CD4-positive, alpha-beta T cell treated with Interleukin-21 for 1 hour (primary cell): ENCODE data around the gene AKAP6.

Source experiments
- DNase-seq: peaks from one replicate; pipeline ENCODE4 v3.0.0-alpha.2; 2020

The AKAP6 gene

DNA sequence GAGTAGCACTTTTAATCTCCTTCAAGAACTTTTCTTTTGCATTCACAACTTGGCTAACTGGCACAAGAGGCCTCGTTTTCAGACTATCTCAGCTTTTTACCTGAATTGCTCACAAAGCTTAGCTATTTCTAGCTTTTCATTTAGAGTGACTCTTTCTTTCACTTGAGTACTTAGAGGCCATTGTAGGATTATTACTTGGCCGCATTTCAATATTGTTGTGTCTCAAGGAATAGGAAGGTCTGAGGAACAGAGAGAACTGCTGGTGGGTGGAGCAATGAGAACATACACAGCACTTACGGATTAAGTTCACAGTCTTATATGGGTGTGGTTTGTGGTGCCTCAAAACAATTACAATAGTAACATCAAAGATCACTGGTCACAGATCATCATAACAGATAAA is 384.8 kb downstream of the AKAP6 start:
- DNase-seq: no peak

DNA sequence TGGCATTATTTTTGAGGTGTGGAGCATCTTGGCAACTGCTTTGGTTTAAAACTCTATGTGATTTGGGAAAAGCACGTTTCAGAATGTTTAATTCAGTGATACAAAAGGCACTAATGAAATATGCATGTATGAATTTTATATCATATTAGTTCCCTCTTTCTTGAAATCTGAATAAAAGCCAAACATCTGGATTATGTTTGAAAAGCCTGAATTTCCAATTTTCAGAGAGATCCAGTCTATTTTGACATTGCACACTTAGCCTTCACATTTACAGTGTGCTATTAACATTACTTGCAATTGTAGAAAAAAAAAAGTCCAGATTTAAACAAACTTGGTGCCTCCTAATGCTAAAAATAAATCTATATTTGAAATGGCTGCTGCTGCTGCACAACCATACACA is 390.5 kb downstream of the AKAP6 start:
- no peak for DNase-seq

DNA sequence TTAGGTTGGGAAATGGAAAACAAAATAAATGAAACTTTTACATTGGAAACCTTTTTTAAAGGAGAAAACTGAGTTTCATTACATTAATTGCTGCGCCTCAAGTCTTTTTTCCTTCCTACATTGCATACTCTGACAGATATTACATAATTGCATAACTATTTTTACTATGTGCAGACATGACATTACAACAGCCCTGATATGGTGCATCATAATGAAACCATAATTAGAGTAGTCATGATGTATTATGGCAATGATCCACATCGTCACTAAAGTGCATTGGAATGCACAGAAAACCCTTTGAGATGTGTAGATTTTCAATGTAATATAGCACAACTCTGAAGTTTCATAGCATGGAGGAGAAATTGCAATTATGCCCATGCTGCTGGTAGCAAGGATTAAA is 391.8 kb downstream of the AKAP6 start:
- no peak for DNase-seq

DNA sequence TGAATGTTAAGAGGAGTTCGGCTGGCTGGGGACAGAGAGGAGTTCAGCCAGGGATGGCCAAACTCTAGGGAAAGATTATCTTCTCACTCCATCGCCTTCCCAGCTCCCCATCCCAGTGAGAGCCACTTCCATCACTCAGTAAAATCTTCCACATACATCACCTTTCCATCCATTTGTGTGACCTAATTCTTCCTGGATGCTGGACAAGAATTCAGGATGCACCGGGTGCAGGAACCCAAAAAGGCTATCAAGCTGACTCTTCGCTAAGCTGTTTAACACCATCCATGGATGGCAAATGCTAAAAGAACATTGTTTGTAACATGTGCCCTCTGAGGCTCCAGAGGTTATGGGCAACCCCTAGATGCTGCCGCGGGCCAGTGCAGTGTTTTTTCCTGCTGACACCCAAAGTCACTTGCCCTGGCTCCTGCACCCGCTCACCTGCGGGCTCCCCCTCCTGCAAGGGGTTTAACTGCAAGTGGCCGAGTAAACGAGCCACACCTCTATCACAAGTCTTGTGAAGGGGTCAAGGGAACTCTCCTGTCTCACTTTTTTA is 393.6 kb downstream of the AKAP6 start:
- no peak for DNase-seq

DNA sequence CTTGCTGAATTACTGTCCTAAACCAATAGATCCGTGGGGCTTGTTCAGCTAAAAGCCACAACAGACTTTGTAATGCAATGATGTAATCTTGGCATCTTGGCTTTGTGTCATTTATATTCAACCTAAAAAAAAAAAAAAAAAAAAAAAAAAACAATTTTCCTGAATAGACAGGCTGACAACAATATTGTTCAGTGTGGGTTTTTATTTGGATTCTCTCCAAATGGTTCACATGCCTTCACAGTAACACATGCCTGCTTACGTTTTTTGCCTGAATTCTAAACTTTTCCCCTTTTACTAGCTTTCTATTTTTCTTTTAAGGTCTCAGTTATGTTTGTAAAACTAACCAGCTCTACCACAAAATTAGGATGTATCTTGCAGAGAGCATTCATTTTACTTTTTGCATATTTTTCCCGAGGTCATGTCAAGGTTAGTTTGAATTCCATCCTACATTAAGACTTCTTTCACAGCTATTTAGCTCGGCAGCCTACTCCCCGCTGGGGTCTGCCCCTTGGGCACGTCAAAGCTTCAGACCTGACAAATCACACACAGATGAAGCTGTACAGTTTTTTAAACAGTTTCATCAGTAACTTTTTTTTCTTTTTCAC is 395.9 kb downstream of the AKAP6 start:
- DNase-seq: no peak

DNA sequence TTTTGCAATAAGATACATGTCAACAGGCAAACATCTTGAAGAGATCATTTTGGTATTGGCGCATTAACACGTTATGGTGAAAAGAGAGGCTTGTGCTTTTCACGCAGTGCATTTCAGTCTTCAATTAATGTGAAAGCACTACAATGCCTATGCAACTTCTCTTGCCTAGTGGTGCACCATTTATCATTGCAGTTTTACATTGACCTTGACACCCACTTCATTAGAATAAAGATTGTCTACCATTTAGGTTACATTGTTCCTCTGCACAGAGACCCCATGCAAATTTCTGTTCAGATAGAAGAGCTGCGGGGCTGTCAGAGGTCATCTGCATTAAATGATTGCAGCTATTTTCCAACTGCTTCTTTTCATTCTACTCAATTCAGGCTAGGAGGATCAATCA is 397.4 kb downstream of the AKAP6 start:
- no peak for DNase-seq

DNA sequence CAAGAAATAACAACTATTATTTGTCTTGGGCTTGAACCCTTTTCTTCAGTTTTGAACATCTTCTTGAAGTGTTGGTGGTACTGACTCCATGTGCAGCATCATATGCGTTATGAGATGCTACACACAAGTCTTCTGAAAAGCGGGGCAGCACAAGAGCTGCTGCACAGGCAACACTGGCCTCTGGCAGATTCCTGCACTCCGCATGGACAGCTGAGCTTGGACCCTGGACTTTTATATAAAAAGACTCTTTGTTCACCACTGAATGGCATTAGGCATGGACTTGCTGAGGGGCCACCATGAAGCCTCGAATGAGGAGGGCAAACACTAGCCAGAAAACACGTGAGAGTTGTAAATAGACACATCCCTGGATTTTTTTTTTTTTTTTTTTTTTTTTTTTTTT is 398.7 kb downstream of the AKAP6 start:
- DNase-seq: no peak

DNA sequence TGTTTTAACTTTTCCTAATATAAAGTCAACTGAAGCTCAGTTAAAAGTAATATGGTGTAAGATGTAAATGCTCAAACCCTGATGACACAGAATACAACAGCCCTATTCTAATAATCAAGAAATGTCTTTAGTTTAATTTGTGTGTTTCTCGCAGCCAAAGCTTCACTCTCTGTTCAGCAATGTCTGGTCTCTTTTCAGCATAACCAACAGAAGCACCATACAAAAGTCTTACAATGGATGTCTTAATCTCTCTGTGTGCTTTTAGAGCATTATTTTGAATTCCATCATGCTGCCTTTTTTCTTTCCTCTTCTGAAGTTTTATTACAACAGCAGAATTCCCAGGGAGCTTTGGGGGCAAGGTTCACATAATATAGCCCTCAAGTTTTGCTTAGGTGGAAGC is 399.4 kb downstream of the AKAP6 start:
- DNase-seq: no peak

DNA sequence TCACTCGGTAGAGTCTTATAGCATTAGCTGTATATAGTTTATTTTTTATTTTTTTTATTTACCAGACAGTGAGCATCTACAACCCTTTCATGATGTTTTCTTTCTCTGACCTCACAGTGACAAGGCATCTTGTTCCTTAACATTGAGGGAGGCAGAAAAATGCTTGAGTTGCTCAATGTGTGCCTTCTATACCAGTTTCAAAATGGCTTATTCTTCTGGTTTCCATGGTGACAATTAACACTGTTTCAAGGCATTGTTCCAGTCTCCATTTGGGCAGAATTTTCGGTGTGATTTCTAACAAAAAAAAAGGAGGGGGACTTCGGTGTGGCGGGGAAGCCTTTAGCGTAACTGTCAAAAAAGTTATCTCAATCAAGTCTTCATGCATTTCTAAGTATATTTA is 399.9 kb downstream of the AKAP6 start:
- DNase-seq: no peak

DNA sequence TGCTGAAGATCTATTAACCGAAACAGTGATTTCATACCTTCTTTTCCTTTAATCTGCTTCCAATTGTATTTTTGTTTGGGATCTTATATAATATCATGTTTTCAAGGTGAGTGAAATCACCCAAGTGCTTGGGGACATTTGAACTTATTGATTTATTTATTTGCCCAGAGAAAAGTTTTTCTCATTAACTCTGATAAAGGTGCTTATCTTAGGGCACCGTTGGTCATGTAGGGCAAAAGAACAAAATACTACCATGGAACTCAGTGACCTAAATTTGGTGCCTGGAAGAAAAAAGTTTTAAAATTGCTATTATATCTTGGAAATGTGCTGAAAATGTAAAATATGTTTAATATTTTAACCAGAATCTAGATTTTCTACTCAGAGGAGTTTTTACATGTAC is 402.2 kb downstream of the AKAP6 start:
- no peak for DNase-seq

DNA sequence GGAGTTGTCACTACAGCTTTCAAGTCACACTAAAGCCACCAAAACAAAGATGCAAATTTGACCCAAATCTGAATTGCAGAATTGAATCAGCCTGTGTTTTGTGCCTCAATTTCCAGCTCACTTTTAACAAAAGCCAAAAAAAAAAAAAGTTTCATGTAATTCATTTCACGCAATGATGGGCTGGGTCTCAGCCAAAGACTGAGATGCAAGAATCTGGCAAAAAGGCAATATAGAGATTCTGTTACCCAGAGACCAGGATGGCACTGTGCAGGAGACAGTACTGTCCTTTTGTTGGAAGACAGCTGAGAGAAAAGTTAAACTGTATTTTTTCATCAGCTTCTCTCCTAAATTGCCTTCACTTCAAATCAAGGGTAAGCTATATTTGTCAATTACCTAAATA is 403.9 kb downstream of the AKAP6 start:
- DNase-seq: no peak

DNA sequence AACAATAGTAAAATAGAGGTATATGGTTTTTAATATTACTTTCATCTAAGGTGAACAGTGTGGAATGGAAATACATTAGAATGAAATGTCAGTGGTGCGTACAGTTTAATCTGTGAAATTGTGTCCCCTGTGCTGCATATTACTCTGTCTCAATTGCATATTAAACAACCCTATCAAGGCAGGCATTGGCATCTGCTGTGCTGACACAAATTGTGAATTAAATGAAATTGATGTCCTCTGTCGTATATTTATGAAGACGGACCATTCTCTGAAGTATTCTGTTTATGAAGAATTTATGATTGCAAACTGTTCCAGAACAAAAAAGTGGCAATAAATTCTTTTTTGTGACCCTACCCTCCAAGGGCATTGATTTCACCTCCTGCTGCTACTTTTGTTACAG is 405.2 kb downstream of the AKAP6 start:
- no peak for DNase-seq

DNA sequence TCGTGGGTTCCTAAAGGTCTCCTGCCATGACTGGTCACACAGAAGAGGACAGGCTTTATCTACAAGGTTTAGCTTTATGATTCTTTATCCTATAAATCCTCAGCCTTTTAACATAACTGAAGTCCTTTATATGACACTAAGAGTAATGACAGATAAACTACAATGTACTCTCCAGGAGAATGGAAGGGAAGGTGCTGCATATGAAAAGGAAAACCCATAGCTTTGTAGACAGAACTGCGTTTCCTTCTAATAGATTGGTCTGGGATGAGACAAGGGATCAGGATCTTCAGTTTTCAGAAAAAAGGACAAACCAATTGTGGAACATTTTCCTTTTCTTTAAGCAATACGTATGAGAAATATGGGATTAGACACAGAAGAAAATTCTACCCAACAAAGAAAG is 408.5 kb downstream of the AKAP6 start:
- no peak for DNase-seq

DNA sequence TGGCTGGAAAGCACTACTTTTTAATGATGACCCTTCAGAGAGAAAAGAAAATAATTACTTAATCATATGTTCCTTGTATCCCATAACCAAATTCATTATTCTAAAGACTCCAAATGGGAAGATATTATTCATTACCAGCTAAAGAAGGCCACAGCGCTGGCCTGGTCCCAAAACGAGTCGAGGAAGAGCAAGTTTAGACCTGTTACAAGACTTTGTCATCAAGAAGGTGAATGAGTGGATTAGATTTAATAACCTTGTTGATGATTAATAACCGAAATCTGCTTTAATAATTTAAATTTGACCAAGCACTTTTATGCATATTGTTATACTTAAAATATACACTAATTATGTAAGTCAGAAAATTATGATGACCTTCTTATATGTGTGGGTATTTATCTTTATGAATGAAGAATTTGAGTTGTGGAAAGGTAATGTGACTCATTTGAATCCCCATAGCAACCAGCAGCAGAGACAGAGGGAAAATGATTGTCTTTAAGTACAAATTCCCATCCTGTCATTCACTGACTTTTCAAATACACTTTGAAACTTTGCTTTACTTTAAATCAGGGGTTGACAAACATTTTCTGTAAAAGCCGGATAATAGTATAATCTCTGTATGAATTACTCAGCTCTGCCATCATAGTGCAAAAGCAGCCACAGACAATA is 409.2 kb downstream of the AKAP6 start:
- DNase-seq: no peak

DNA sequence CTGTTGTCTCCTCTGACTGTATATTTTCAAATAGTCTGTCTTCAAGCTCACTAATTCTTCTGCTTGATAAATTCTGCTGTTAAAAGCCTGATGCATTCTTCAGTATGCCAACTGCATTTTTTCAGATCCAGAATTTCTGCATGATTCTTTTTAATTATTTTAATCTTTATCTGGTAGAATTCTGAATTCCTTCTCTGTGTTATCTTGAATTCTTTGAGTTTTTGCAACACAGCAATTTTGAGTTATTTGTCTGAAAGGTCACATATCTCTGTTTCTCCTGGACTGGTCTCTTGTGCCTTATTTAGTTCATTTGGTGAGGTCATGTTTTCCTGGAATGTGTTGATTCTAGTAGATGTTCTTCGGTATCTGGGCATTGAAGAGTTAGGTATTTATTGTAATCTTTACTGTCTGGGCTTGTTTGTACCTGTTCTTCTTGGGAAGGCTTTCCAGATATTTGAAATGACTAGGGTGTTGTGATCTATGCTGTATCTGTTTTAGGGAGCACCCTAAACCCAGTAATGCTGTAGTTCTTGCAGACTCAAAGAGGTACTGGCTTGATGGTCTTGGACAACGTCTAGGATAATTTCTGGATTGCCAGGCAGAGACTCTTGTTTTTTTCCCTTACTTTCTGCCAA is 415.8 kb downstream of the AKAP6 start:
- DNase-seq: no peak

DNA sequence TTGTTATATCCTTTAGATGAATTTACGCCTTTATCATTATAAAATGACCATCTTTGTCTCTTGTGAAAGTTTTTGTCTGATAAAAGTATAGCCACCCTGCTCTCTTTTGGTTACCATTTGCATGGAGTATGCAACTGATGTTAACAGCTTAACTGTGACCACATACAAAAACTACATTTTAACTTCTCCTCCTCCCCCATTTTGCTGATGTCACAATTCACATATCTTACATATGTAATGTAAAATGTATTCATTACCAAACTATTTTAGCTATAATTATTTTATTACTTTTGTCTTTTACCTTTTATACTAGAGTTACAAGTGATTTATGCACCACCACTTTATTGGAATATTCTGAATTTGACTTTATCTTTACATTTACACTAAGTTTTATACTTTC is 425.1 kb downstream of the AKAP6 start:
- no peak for DNase-seq

DNA sequence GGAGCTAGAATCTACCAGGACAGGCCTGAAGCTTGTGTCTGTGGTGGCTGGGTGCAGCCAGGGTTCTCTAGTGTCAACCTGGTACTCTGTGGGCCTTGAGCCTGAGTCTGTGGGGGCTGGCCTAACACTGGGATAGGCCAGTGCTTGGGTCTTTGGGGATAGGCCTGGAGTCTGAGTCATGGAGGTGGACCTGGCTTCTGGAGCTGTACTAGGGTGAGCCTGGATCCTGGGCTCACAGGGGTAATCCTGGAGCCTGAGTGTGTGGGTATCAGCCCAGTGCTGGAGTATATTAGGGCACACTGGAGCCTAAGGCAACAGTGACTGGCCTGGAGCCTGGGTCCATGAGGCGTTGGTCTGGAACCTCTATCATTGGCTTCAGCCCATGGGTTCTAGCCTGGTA is 427.1 kb downstream of the AKAP6 start:
- DNase-seq: no peak

DNA sequence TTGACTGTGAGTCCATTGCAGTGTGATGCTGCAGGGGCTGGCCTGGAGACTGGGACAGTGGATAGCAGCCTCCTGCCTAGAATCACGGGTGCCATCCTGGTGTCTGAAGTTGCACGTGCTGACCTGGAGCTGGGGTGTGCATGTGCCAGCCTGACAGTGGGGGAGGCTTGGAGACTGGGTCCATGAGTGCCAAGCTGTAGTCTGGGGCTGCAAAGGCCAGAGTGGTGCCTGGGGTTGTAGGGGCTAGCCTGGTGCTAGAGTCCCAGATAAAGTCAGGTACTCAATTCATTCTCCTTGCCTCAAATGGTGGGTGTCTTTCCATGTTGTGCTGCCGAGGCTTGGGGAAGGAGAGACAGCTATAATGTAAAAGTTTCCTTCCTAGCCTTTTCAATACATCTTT is 427.7 kb downstream of the AKAP6 start:
- DNase-seq: no peak

DNA sequence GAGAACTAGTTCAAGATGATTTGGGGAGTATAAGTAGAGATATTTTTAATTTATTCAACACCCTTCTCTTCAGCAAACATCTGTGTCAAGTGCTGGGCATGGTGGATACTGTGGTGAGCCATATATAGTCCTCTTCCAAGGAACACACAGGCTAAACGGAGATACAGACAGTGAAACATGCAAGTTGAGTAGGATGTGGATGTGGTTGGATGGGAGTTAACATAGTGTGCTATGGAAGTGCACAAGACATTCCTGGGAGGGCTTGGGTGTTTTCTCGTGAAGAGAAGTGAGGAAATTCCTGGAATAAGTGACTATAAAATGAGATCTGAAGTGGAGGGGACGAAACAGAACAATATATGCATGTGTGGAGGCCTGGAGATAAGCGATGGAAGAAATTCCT is 428.5 kb downstream of the AKAP6 start:
- no peak for DNase-seq

DNA sequence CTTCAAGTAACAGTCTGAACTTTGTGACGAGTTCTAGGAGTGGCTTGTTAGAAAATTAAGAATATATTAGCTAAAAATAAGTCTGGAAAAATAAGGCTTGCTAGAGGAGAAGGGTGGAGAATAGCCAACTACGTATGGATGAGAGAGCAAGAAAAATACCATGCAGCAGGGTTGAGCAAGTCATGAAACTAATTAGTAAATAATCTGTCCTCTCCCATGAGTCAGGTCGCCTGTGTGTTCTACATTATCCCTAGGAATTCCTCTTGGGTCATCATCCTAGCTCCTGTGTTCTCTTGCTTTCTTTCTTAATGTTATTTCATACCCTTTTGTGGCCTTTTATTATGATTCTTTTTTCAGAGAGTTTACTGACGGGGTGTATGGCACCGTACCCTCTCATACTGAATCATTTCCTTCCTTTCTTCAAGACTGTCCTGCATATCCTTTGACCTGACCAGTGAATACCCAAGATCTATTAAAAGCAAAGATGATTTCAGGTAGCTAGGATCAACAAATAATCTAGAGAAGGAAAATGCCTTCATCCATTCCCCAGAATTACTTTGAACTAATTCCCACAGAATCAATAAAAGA is 432.4 kb downstream of the AKAP6 start:
- no peak for DNase-seq

DNA sequence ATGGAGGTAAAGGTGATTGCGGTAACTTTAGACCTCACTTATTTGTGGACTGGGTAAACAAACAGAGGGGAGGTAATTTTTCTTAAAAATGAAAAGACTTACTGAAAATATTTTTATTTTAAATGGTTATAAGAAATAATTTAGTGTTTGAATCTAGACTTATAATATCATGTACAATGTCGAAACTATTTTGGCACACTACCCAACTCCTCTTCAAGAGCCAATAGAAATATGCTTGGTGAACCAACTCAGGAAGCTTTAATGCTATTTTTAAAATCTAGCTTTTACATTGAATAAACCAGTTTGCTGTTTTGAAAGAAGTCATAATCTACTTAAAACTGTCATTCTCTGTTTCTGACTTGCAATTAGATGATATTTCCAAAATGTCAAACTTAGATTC is 433.8 kb downstream of the AKAP6 start:
- no peak for DNase-seq

DNA sequence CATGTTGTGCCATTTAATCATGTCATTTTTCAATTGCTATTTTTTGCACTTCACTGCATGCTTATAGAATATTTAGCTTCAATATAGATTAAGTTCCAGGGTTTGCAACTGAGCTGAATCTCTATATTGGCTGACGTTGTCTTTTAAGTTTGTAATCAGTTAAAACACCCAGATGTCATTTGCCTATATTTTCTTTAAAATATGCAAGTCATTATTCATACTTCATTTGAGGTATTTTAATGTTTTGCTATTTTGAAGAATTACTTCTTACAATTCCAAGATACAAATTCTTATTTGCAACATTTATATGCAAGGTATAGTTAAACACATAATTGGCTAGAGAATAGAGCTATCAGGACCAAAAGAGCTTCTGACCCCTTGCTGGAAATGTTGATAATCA is 434.6 kb downstream of the AKAP6 start:
- no peak for DNase-seq

DNA sequence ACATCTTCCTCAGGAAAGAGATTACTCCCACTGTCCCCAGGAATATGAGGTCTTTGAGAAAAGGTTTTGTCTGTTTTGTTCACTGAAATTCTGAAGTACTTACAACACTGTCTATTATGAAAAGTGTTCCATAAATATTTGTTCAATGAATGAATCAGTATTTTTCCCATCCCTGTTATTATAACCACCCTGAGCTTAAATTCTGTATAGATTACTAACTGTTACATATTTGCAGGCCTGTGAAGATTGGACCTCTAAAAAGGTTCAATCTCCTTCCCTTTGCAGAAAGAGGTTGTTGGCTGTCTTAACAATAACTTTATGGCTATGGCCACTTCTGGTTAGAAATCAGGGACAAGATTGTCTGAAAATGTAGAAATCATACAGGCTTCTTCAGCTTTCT is 435.0 kb downstream of the AKAP6 start:
- no peak for DNase-seq

DNA sequence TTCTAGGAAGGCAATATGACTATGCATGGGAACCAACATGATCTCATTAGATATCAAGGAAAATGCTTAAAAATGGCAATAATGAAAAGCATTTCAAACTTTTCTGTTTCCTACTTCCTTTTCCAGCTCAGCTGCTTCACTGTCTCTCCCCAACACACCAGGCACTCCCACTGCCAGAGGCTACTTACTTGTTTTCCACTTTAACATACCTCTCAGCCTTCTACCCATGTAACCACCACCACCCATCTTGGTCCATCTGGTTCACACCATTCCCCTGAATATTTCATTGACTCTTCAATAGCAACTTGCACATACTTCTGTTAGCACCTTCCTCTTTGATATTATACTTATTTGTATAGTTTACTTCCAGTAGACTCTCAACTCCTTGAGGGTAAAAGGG is 441.3 kb downstream of the AKAP6 start:
- no peak for DNase-seq
